Measurements from ENCODE around the gene MIF4GD. TPM values are rescaled to one million over a fixed set of nuclear protein-coding genes. Genes with fewer than 3 reads are reported as not detected.

The MIF4GD gene
- total and polyA plus RNA-seq, 2 donors (not counting 1 experiment from before 2014, with no cell fraction given), result 6.3 to 10.3 TPM

- no peaks in the 10 kb centered on the region for H3K9me3 ChIP-seq (ENCODE audit: control insufficient read depth, insufficient read depth, low read depth, low read length)
- H3K79me2 ChIP-seq (ENCODE audit: control insufficient read depth, insufficient read depth, low read length), result no peaks in the 10 kb centered on the region
- no peak overlapping the region for H3K9ac ChIP-seq (ENCODE audit: insufficient read depth, low read length)
- H2AFZ ChIP-seq (ENCODE audit: low read length), result no peak overlapping the region
- peaks cover 3% of the 10 kb centered on the region for H3K36me3 ChIP-seq (ENCODE audit: control insufficient read depth, insufficient read depth, low read length)
- no peaks in the 10 kb centered on the region for H4K20me1 ChIP-seq (ENCODE audit: control insufficient read depth, extremely low read depth, insufficient read depth, low read length)
- DNase-seq (ENCODE audit: low read depth in 2 of 2), result peak; percentile 31 to 65
- H3K27me3 ChIP-seq (ENCODE audit: control insufficient read depth, insufficient read depth, low read length), result no peaks in the 10 kb centered on the region
- H3K4me3 ChIP-seq (replicated peaks in 1 of 4; ENCODE audit: control extremely low read depth in 1 of 4, insufficient read depth in 1 of 4, low read depth in 3 of 4, low read length in 4 of 4), result peak overlapping the region in 2 of 4 experiments; percentile 38 to 72
- TF ChIP-seq EZH2 (IDR thresholded peaks at IDR 0.05; ENCODE audit: low read length, missing control alignments), result no peak
- TF ChIP-seq CTCF (conservative IDR thresholded peaks at IDR 0.05 in 1 of 2, IDR thresholded peaks at IDR 0.05 in 1 of 2; ENCODE audit: low read depth in 1 of 2, low read length in 2 of 2), result no peak
- H3K4me2 ChIP-seq (ENCODE audit: extremely low read depth, insufficient read depth, low read length), result peak overlapping the region; percentile 89
- peaks cover 14% of the 10 kb centered on the region for H3K4me1 ChIP-seq (ENCODE audit: control insufficient read depth, extremely low read depth, insufficient read depth, low read length)
- no peak overlapping the region for H3K27ac ChIP-seq (ENCODE audit: insufficient read depth, low read length)
Measured at GRCh38 chr17:75271955-75272847, 1.2 kb upstream of the MIF4GD start.

GRCh38 chr17:75271233-75271954 is 363 bp upstream of the MIF4GD start:
- Histone ChIP-seq H3K4me1 (ENCODE audit: control insufficient read depth, extremely low read depth, insufficient read depth, low read length) (peaks cover 14% of the 10 kb centered on the region), H3K36me3 (ENCODE audit: control insufficient read depth, insufficient read depth, low read length) (peaks cover 7% of the 10 kb centered on the region), H4K20me1 (ENCODE audit: control insufficient read depth, extremely low read depth, insufficient read depth, low read length) (no peaks in the 10 kb centered on the region), H3K4me3 (replicated peaks in 1 of 4; ENCODE audit: control extremely low read depth in 1 of 4, insufficient read depth in 1 of 4, low read depth in 3 of 4, low read length in 4 of 4) (peak overlapping the region; percentile 38 to 77 (median 65)), H2AFZ (ENCODE audit: low read length) (peak overlapping the region; percentile 83), H3K79me2 (ENCODE audit: control insufficient read depth, insufficient read depth, low read length) (no peaks in the 10 kb centered on the region), H3K4me2 (ENCODE audit: extremely low read depth, insufficient read depth, low read length) (peak overlapping the region; percentile 89), H3K27ac (ENCODE audit: insufficient read depth, low read length) (no peak overlapping the region), H3K27me3 (ENCODE audit: control insufficient read depth, insufficient read depth, low read length) (no peaks in the 10 kb centered on the region), H3K9me3 (ENCODE audit: control insufficient read depth, insufficient read depth, low read depth, low read length) (no peaks in the 10 kb centered on the region), H3K9ac (ENCODE audit: insufficient read depth, low read length) (peak overlapping the region; percentile 60)
- TF ChIP-seq CTCF (conservative IDR thresholded peaks at IDR 0.05 in 1 of 2, IDR thresholded peaks at IDR 0.05 in 1 of 2; ENCODE audit: low read depth in 1 of 2, low read length in 2 of 2) (peak; percentile 26 to 33), EZH2 (IDR thresholded peaks at IDR 0.05; ENCODE audit: low read length, missing control alignments) (no peak)
- DNase-seq (ENCODE audit: low read depth in 2 of 2), result peak in 1 of 2 donors; percentile 61

All from fibroblast of lung (primary cell).